ENCODE results near the gene MEIS1. TPM values are rescaled to one million over a fixed set of nuclear protein-coding genes. Genes with fewer than 3 reads are reported as not detected.
A peak's percentile ranks its signal among the peaks of the same experiment; 100 is the strongest.

MEIS1 gene
- total RNA-seq, 1 experiment from 2014 or later = 0.66 TPM

DNA sequence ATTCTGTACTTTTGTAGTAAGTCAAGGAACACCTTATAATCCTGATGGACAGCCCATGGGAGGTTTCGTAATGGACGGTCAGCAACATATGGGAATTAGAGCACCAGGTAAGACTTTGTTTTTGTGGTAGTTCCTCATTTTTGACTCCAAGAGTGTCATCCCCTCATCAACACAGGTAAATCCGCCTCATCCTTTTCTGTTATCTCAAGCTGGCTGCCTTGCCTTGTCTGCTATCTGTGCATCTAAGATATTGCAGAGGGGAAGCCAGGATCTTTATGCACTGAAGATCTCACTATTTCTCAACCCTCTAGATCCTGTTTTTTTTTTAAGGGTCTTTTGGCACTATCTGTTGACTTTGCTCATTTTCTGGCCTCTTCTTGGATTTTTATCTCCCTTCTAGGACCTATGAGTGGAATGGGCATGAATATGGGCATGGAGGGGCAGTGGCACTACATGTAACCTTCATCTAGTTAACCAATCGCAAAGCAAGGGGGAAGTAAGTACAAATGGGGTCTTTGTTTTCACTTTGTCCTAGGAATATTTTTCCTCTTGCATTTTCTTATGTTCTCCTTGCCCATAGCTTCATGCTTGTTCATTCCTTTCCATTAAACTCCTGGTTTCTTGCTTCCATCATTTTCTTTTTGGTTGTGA, 133.8 kb downstream of the MEIS1 start:
- no peak overlapping the region for H4K91ac ChIP-seq (ENCODE audit: insufficient read length, low read depth, low read length)
- H3K9ac ChIP-seq (ENCODE audit: extremely low read depth, insufficient read length, low read length) = no peak overlapping the region
- H3K14ac ChIP-seq (ENCODE audit: insufficient read depth, low read length) = no peak overlapping the region
- H3K9me3 ChIP-seq (ENCODE audit: control insufficient read depth, low read depth, low read length) = no peaks in the 10 kb centered on the region
- H4K8ac ChIP-seq (replicated peaks; ENCODE audit: insufficient read length, low read depth, low read length) = no peak overlapping the region
- no peaks in the 10 kb centered on the region for H3K79me1 ChIP-seq (ENCODE audit: insufficient read depth, low read depth, low read length, poor library complexity, severe bottlenecking)
- no peak overlapping the region for H4K5ac ChIP-seq (ENCODE audit: insufficient read length, low read depth, low read length)
- H3K18ac ChIP-seq (ENCODE audit: insufficient read length, low read depth, low read length) = peak overlapping the region; percentile 57
- H3K27ac ChIP-seq (ENCODE audit: insufficient read length, low read depth, low read length) = no peak overlapping the region
- no peak overlapping the region for H3K56ac ChIP-seq (ENCODE audit: insufficient read length, low read depth, low read length)
- Mint-ChIP-seq H3K27ac (no peak overlapping the region), H3K36me3 (ENCODE audit: insufficient read depth in 1 of 3, low read depth in 3 of 3) (no peaks in the 10 kb centered on the region), H3K4me1 (peaks cover 22 to 32% of the 10 kb centered on the region in 2 experiments), H3K9me3 (no peaks in the 10 kb centered on the region), H3K4me3 (no peak overlapping the region), H3K27me3 (ENCODE audit: low read depth) (peaks cover 23% of the 10 kb centered on the region)
- no peaks in the 10 kb centered on the region; the same call in none of the 2 replicates for H3K27me3 ChIP-seq (ENCODE audit: insufficient read depth, low read length)
- H3K23me2 ChIP-seq (ENCODE audit: insufficient read length, low read depth, low read length, poor library complexity, severe bottlenecking) = no peaks in the 10 kb centered on the region
- no CpG with 5 or more reads among the region's 4 CpGs for WGBS (ENCODE audit: extremely low coverage, insufficient read length, low lambda C conversion rate)
- no peak overlapping the region for H3T11ph ChIP-seq (ENCODE audit: low read length)
- no peak overlapping the region for H2BK15ac ChIP-seq (ENCODE audit: low read depth, low read length)
- H2AK5ac ChIP-seq (ENCODE audit: insufficient read length, low read length) = no peak overlapping the region
- H2BK120ac ChIP-seq (ENCODE audit: low read depth, low read length, poor library complexity, severe bottlenecking) = no peak overlapping the region
- no peak overlapping the region for H3K23ac ChIP-seq (ENCODE audit: insufficient read length, low read depth, low read length)
- no peak overlapping the region for H2BK20ac ChIP-seq (ENCODE audit: low read depth, low read length, poor library complexity, severe bottlenecking)
- no peak overlapping the region for H3K4me2 ChIP-seq (ENCODE audit: insufficient read depth, insufficient read length, low read length)
- no peak overlapping the region for H2BK5ac ChIP-seq (ENCODE audit: insufficient read length, low read length)
- H3K4ac ChIP-seq (ENCODE audit: low read depth, low read length) = no peak overlapping the region
- peaks cover 3% of the 10 kb centered on the region; the same call in 1 of the 2 replicates for H3K4me1 ChIP-seq (ENCODE audit: insufficient read depth, low read length)
- TF ChIP-seq, protein P1, sequence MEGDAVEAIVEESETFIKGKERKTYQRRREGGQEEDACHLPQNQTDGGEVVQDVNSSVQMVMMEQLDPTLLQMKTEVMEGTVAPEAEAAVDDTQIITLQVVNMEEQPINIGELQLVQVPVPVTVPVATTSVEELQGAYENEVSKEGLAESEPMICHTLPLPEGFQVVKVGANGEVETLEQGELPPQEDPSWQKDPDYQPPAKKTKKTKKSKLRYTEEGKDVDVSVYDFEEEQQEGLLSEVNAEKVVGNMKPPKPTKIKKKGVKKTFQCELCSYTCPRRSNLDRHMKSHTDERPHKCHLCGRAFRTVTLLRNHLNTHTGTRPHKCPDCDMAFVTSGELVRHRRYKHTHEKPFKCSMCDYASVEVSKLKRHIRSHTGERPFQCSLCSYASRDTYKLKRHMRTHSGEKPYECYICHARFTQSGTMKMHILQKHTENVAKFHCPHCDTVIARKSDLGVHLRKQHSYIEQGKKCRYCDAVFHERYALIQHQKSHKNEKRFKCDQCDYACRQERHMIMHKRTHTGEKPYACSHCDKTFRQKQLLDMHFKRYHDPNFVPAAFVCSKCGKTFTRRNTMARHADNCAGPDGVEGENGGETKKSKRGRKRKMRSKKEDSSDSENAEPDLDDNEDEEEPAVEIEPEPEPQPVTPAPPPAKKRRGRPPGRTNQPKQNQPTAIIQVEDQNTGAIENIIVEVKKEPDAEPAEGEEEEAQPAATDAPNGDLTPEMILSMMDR (conservative IDR thresholded peaks at IDR 0.05) = no peak
- H3K79me2 ChIP-seq (ENCODE audit: insufficient read depth, low read length) = no peaks in the 10 kb centered on the region
- no peak overlapping the region for H2AFZ ChIP-seq (ENCODE audit: low read length)
- no peak overlapping the region for H2BK12ac ChIP-seq (ENCODE audit: insufficient read length, low read depth, low read length)
- no peaks in the 10 kb centered on the region for H4K20me1 ChIP-seq (ENCODE audit: control insufficient read depth, insufficient read depth, insufficient read length)
- no peak for DNase-seq

Data from H9 (cell line).